ENCODE data around the gene TIAM2.

TIAM2 gene

GRCh38 chr6:155079985-155080452 lies 84.9 kb downstream of the TIAM2 start:
- Histone ChIP-seq H3K9me2 (ENCODE audit: low read depth, low read length) (no peaks in the 10 kb centered on the region), H3K4me3 (ENCODE audit: low read depth, low read length, poor library complexity, severe bottlenecking) (no peak overlapping the region), H3K36me3 (ENCODE audit: insufficient read depth, low read length) (no peaks in the 10 kb centered on the region), H3F3A (ENCODE audit: insufficient read depth, low read length) (no peaks in the 10 kb centered on the region), H3K27ac (ENCODE audit: low read depth, low read length, poor library complexity, severe bottlenecking) (no peak overlapping the region), H3K27me3 (ENCODE audit: insufficient read depth, low read length) (no peaks in the 10 kb centered on the region), H2AFZ (ENCODE audit: low read length) (no peak overlapping the region), H3K79me2 (ENCODE audit: insufficient read depth, low read length) (no peaks in the 10 kb centered on the region), H3K4me1 (ENCODE audit: insufficient read depth, low read length, severe bottlenecking) (peaks cover 35% of the 10 kb centered on the region), H4K20me1 (ENCODE audit: insufficient read depth, low read length) (no peaks in the 10 kb centered on the region), H3K9ac (ENCODE audit: low read length) (no peak overlapping the region), H3K4me2 (ENCODE audit: low read length) (no peak overlapping the region), H3K9me3 (ENCODE audit: low read length) (no peaks in the 10 kb centered on the region)
- TF ChIP-seq EZH2 (IDR thresholded peaks at IDR 0.05; ENCODE audit: borderline replicate concordance, low read length) (no peak), CTCF (IDR thresholded peaks at IDR 0.05; ENCODE audit: low read length) (no peak)

GRCh38 chr6:155080881-155081845 lies 86.0 kb downstream of the TIAM2 start:
- TF ChIP-seq CTCF (IDR thresholded peaks at IDR 0.05; ENCODE audit: low read length) (no peak), EZH2 (IDR thresholded peaks at IDR 0.05; ENCODE audit: borderline replicate concordance, low read length) (no peak)
- Histone ChIP-seq H3K4me1 (ENCODE audit: insufficient read depth, low read length, severe bottlenecking) (peaks cover 23% of the 10 kb centered on the region), H3K79me2 (ENCODE audit: insufficient read depth, low read length) (no peaks in the 10 kb centered on the region), H4K20me1 (ENCODE audit: insufficient read depth, low read length) (no peaks in the 10 kb centered on the region), H3K4me2 (ENCODE audit: low read length) (no peak overlapping the region), H3K27ac (ENCODE audit: low read depth, low read length, poor library complexity, severe bottlenecking) (no peak overlapping the region), H3K36me3 (ENCODE audit: insufficient read depth, low read length) (no peaks in the 10 kb centered on the region), H3F3A (ENCODE audit: insufficient read depth, low read length) (no peaks in the 10 kb centered on the region), H3K27me3 (ENCODE audit: insufficient read depth, low read length) (no peaks in the 10 kb centered on the region), H2AFZ (ENCODE audit: low read length) (no peak overlapping the region), H3K9me3 (ENCODE audit: low read length) (no peaks in the 10 kb centered on the region), H3K4me3 (ENCODE audit: low read depth, low read length, poor library complexity, severe bottlenecking) (no peak overlapping the region), H3K9me2 (ENCODE audit: low read depth, low read length) (no peaks in the 10 kb centered on the region), H3K9ac (ENCODE audit: low read length) (no peak overlapping the region)

GRCh38 chr6:155084431-155085123 lies 89.5 kb downstream of the TIAM2 start:
- Histone ChIP-seq H2AFZ (ENCODE audit: low read length) (no peak overlapping the region), H3K9me3 (ENCODE audit: low read length) (no peaks in the 10 kb centered on the region), H3K4me1 (ENCODE audit: insufficient read depth, low read length, severe bottlenecking) (no peaks in the 10 kb centered on the region), H3F3A (ENCODE audit: insufficient read depth, low read length) (no peaks in the 10 kb centered on the region), H3K27ac (ENCODE audit: low read depth, low read length, poor library complexity, severe bottlenecking) (no peak overlapping the region), H3K4me2 (ENCODE audit: low read length) (no peak overlapping the region), H3K27me3 (ENCODE audit: insufficient read depth, low read length) (no peaks in the 10 kb centered on the region), H4K20me1 (ENCODE audit: insufficient read depth, low read length) (no peaks in the 10 kb centered on the region), H3K4me3 (ENCODE audit: low read depth, low read length, poor library complexity, severe bottlenecking) (no peak overlapping the region), H3K79me2 (ENCODE audit: insufficient read depth, low read length) (no peaks in the 10 kb centered on the region), H3K9ac (ENCODE audit: low read length) (no peak overlapping the region), H3K9me2 (ENCODE audit: low read depth, low read length) (no peaks in the 10 kb centered on the region), H3K36me3 (ENCODE audit: insufficient read depth, low read length) (no peaks in the 10 kb centered on the region)
- no peak for TF ChIP-seq CTCF (IDR thresholded peaks at IDR 0.05; ENCODE audit: low read length)
- no peak for TF ChIP-seq EZH2 (IDR thresholded peaks at IDR 0.05; ENCODE audit: borderline replicate concordance, low read length)

Data from OCI-LY1 (cell line).